Mesodermal cell (in vitro differentiated cells): ENCODE results near the gene SLIT3. TPM values are rescaled to one million over a fixed set of nuclear protein-coding genes. Genes with fewer than 3 reads are reported as not detected.

Experiments used
- H3K27ac ChIP-seq: 2 replicates; pipeline ENCODE4 v1.7.0; 2013; ENCODE audit warnings: mild to moderate bottlenecking, low read depth, low read length, moderate library complexity; ENCODE audit not compliant: severe bottlenecking
- H3K36me3 ChIP-seq: 2 replicates; pipeline ENCODE4 v1.7.1; 2013; ENCODE audit warnings: mild to moderate bottlenecking, low read length, moderate library complexity; ENCODE audit not compliant: control insufficient read depth, insufficient read depth
- H3K4me1 ChIP-seq: one replicate; pipeline ENCODE4 v1.7.1; 2013; ENCODE audit warnings: mild to moderate bottlenecking, low read length; ENCODE audit not compliant: insufficient read depth, control insufficient read depth, poor library complexity, severe bottlenecking
- H3K4me3 ChIP-seq: 2 replicates; pipeline ENCODE4 v1.7.0; 2013; ENCODE audit warnings: low read length, control low read depth, mild to moderate bottlenecking; ENCODE audit not compliant: insufficient read depth, poor library complexity, severe bottlenecking; ENCODE audit errors: extremely low read depth
- H3K9me3 ChIP-seq: 2 replicates; pipeline ENCODE4 v1.7.1; 2013; ENCODE audit warnings: mild to moderate bottlenecking, low read length, moderate library complexity; ENCODE audit not compliant: control insufficient read depth
- WGBS, 2 experiments: methylation state at CpG; one replicate each; pipeline ENCODE4 v1.1.5; 2013; ENCODE audit warnings: missing lambda C conversion rate in 2 of 2; ENCODE audit not compliant: insufficient coverage in 2 of 2; 5-methylcytosine and 5-hydroxymethylcytosine counted together
- polyA plus RNA-seq, 2 experiments: library from polyadenylated mRNA; stranded (reverse); fragments of 50-300 nt; gene quantifications; one replicate each; pipeline ENCODE4 v1.2.3, GENCODE V29; 2013

Gene SLIT3
- 45.6 TPM for polyA plus RNA-seq (2013, experiment 1 of 2)
- 39.3 TPM for polyA plus RNA-seq (2013, experiment 2 of 2)

- peaks cover 26% of the 10 kb centered on the region for H3K4me1 ChIP-seq
- no peaks in the 10 kb centered on the region for H3K36me3 ChIP-seq
- no peaks in the 10 kb centered on the region for H3K9me3 ChIP-seq
- WGBS, 2 experiments = 2% methylated on average over 57 to 84 of the region's 101 CpGs
- no peak within 1 kb of the TSS for H3K27ac ChIP-seq
- H3K4me3 ChIP-seq = peak within 1 kb of the TSS; percentile 53
Observed at GRCh38 chr5:169300468-169301385, at the start of gene SLIT3. Gene SLIT3 (minus strand): TSS chr5:169301139. CDS start chr5:169300709, 430 bp downstream.

- Histone ChIP-seq H3K27ac (peak overlapping the region; percentile 94), H3K9me3 (no peaks in the 10 kb centered on the region), H3K4me1 (peaks cover 13% of the 10 kb centered on the region), H3K36me3 (no peaks in the 10 kb centered on the region), H3K4me3 (no peak overlapping the region)
- 80% methylated on average over 1 of the region's 1 CpG; no CpG with 5 or more reads in 1 of the 2 experiments for WGBS, 2 experiments
Observed at GRCh38 chr5:169350016-169350415, 49.1 kb upstream of the SLIT3 start.

- Histone ChIP-seq H3K4me3 (no peak overlapping the region), H3K36me3 (no peaks in the 10 kb centered on the region), H3K4me1 (peaks cover 9% of the 10 kb centered on the region), H3K9me3 (no peaks in the 10 kb centered on the region), H3K27ac (no peak overlapping the region)
- WGBS, 2 experiments = 88 to 100% methylated on average over 1 to 2 of the region's 2 CpGs
Observed at GRCh38 chr5:169347786-169348185, 46.8 kb upstream of the SLIT3 start.

GRCh38 chr5:169344629-169345028 lies 43.7 kb upstream of the SLIT3 start:
- Histone ChIP-seq H3K4me1 (peaks cover 1% of the 10 kb centered on the region), H3K27ac (no peak overlapping the region), H3K9me3 (no peaks in the 10 kb centered on the region), H3K4me3 (no peak overlapping the region), H3K36me3 (no peaks in the 10 kb centered on the region)
- WGBS, 2 experiments = 83 to 88% methylated on average over 1 to 3 of the region's 3 CpGs

- H3K4me1 ChIP-seq = no peaks in the 10 kb centered on the region
- no peak overlapping the region for H3K4me3 ChIP-seq
- H3K36me3 ChIP-seq = no peaks in the 10 kb centered on the region
- H3K27ac ChIP-seq = no peak overlapping the region
- H3K9me3 ChIP-seq = no peaks in the 10 kb centered on the region
Observed at GRCh38 chr5:169343766-169344165, 42.8 kb upstream of the SLIT3 start.

GRCh38 chr5:169341556-169341955 lies 40.6 kb upstream of the SLIT3 start:
- H3K27ac ChIP-seq = no peak overlapping the region
- H3K36me3 ChIP-seq = no peaks in the 10 kb centered on the region
- no peak overlapping the region for H3K4me3 ChIP-seq
- H3K4me1 ChIP-seq = no peaks in the 10 kb centered on the region
- H3K9me3 ChIP-seq = no peaks in the 10 kb centered on the region

GRCh38 chr5:169339869-169340268 lies 38.9 kb upstream of the SLIT3 start:
- no peak overlapping the region for H3K27ac ChIP-seq
- H3K4me3 ChIP-seq = no peak overlapping the region
- H3K9me3 ChIP-seq = no peaks in the 10 kb centered on the region
- 90 to 91% methylated on average over 1 to 2 of the region's 2 CpGs for WGBS, 2 experiments
- no peaks in the 10 kb centered on the region for H3K4me1 ChIP-seq
- H3K36me3 ChIP-seq = no peaks in the 10 kb centered on the region

- H3K9me3 ChIP-seq = no peaks in the 10 kb centered on the region
- 89% methylated on average over 1 of the region's 2 CpGs; no CpG with 5 or more reads in 1 of the 2 experiments for WGBS, 2 experiments
- no peaks in the 10 kb centered on the region for H3K4me1 ChIP-seq
- no peak overlapping the region for H3K27ac ChIP-seq
- H3K36me3 ChIP-seq = no peaks in the 10 kb centered on the region
- no peak overlapping the region for H3K4me3 ChIP-seq
Observed at GRCh38 chr5:169336242-169336641, 35.3 kb upstream of the SLIT3 start.

GRCh38 chr5:169335806-169336205 lies 34.9 kb upstream of the SLIT3 start:
- Histone ChIP-seq H3K36me3 (no peaks in the 10 kb centered on the region), H3K4me3 (no peak overlapping the region), H3K4me1 (no peaks in the 10 kb centered on the region), H3K27ac (no peak overlapping the region), H3K9me3 (no peaks in the 10 kb centered on the region)
- WGBS, 2 experiments = 92 to 100% methylated on average over 1 to 2 of the region's 2 CpGs

GRCh38 chr5:169333518-169333917 lies 32.6 kb upstream of the SLIT3 start:
- Histone ChIP-seq H3K4me1 (no peaks in the 10 kb centered on the region), H3K4me3 (no peak overlapping the region), H3K36me3 (no peaks in the 10 kb centered on the region), H3K9me3 (no peaks in the 10 kb centered on the region), H3K27ac (no peak overlapping the region)
- 89 to 93% methylated on average over 3 to 6 of the region's 6 CpGs for WGBS, 2 experiments

GRCh38 chr5:169331292-169331852 lies 30.4 kb upstream of the SLIT3 start:
- H3K27ac ChIP-seq = no peak overlapping the region
- H3K9me3 ChIP-seq = no peaks in the 10 kb centered on the region
- H3K4me3 ChIP-seq = no peak overlapping the region
- no peaks in the 10 kb centered on the region for H3K36me3 ChIP-seq
- WGBS, 2 experiments = 89% methylated on average over 3 of the region's 4 CpGs; no CpG with 5 or more reads in 1 of the 2 experiments
- H3K4me1 ChIP-seq = no peaks in the 10 kb centered on the region
